ENCODE results near the gene MAGEB6B.
"Not testable (repeated sequence)": the region's sequence is repeated elsewhere in the genome, so short reads cannot be mapped to it uniquely, and the experiment has no call there.

The MAGEB6B gene, protein sequence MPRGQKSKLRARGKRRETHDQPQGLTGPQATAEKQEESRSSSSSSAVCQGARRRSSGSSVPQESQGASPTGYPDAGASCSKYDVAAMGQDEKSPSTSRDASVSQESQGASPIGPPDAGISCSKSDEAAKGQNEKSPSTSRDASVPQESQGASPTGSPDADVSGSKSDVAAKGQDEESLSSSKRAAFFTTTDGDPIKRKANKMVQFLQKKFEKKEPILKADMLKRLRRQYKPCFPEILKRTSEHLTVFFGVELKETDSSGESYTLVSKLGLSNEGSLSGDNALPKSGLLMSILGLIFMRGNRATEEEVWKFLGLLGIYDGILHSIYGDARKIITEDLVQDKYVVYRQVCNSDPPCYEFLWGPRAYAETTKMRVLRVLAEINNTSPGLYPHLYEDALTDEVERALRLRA

DNA sequence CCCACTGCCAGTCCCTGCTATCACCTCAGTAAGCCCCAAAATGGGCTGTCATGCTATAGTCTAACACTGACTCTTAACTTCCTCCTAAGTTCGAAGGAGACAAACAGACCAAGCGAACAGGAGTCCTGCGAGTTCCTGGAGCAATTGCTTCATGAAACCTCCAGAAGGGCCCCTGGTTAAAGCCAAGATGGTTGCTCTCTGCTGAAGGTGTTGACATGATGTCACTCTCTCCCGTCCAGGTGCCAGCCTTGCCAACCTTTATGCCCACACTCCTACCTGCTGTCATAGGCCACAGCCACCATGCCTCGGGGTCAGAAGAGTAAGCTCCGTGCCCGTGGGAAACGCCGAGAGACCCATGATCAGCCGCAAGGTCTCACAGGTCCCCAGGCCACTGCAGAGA is at the start of gene MAGEB6B:
Gene MAGEB6B (plus strand): TSS at position 301 of the 400 bp plus-strand sequence. CDS start 0 bp downstream, at position 301.
- no peak for DNase-seq (ENCODE audit: low spot score)

GRCh38 chrX:26138274-26138673 is 22.1 kb upstream of the MAGEB6B start, which contains the start of gene MAGEB18:
Gene MAGEB18, plus strand, starts transcription at chrX:26138343. Its CDS starts 643 bp downstream, at chrX:26138986.
- no peak for DNase-seq (ENCODE audit: low spot score)

DNA sequence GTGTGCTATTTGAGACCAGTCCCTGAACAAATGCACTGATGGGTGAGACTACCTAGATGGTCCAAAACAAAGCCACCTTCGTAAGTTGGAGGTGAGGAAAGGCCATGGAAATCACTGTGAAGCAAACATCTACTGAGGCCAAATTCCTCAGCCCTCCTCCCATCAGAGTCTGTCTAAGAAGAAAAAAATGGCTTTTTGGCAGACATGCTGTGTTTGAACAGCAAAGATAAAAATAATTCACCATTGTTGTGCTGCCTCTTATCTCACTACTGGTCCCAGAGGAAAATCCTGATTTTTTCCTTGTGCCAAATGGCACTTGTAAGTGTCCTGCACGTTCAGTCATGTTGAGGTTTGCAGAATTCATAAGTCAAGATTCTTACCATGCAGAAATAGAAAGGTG is 14.4 kb upstream of the MAGEB6B start:
- no peak for DNase-seq (ENCODE audit: low spot score)

- DNase-seq (ENCODE audit: low spot score) = no peak
Measured at GRCh38 chrX:26192204-26192603, 31.8 kb downstream of the MAGEB6B start, which contains the start of gene MAGEB6. Gene MAGEB6, plus strand, starts transcription at chrX:26192440. Its CDS starts 1,407 bp downstream, at chrX:26193847.

DNA sequence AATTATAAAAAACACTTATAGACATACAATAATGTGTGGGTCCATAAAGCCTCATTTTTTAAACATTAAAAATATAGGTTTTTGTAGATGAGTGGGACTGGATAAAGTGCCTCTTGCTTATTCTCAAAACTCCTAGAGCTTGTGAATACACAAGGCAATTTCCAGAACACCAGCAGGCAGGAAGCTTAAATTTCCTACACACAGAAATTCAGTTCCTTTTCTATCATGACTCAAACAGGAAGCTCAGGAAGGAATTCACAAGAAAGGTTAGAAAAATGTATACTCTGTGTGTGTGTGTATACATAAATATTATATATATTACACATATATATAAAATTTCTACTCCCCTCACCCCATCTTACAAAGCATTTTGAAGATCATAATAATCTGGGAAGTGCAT is 43.2 kb downstream of the MAGEB6B start:
- no peak for DNase-seq (ENCODE audit: low spot score)

DNA sequence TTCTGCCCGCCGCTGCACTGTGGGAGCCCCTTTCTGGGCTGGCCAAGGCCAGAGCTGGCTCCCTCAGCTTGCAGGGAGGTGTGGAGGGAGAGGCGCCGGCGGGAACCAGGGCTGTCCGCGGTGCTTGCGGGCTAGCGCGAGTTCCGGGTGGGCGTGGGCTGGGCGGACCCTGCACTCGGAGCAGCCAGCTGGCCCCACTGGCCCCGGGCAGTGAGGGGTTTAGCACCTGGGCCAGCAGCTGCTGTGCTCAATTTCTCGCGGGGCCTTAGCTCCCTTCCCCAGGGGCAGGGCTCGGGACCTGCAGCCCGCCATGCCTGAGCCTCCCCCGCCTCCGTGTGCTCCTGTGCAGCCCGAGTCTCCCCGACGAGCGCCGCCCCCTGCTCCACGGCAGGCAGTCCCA is 44.3 kb downstream of the MAGEB6B start:
- DNase-seq (ENCODE audit: low spot score) = not testable (repeated sequence)

- DNase-seq (ENCODE audit: low spot score) = no peak
Measured at GRCh38 chrX:26208012-26208411, 47.6 kb downstream of the MAGEB6B start.

Data from AG20443 (cell line).